Activated T-helper 1 cell treated with anti-CD3 and anti-CD28 coated beads, Interleukin-2, amount 50 U/mL, for 16 hours (primary cell): ENCODE data around the gene CACNA2D3.

ENCODE experiments used
- DNase-seq, 2 donors: peaks; one replicate each; pipeline ENCODE4 v3.0.0-alpha.2; 2020; ENCODE audit warnings: low read depth in 1 of 2, low spot score in 1 of 2

The CACNA2D3 gene

GRCh38 chr3:54660714-54661132 lies 538.4 kb downstream of the CACNA2D3 start:
- DNase-seq = no peak

GRCh38 chr3:54661151-54661550 lies 538.8 kb downstream of the CACNA2D3 start:
- DNase-seq = no peak

GRCh38 chr3:54663501-54664011 lies 541.2 kb downstream of the CACNA2D3 start:
- DNase-seq = no peak

- DNase-seq = no peak
Measured at GRCh38 chr3:54665016-54665600, 542.8 kb downstream of the CACNA2D3 start.

GRCh38 chr3:54668236-54668635 lies 545.9 kb downstream of the CACNA2D3 start:
- DNase-seq = no peak

GRCh38 chr3:54670201-54671000 lies 548.0 kb downstream of the CACNA2D3 start:
- DNase-seq = no peak

GRCh38 chr3:54671511-54671910 lies 549.2 kb downstream of the CACNA2D3 start:
- DNase-seq = no peak

- no peak for DNase-seq
Measured at GRCh38 chr3:54676087-54676486, 553.7 kb downstream of the CACNA2D3 start.

GRCh38 chr3:54681706-54682105 lies 559.4 kb downstream of the CACNA2D3 start:
- DNase-seq = no peak

GRCh38 chr3:54685213-54685612 lies 562.9 kb downstream of the CACNA2D3 start:
- DNase-seq = no peak

GRCh38 chr3:54691289-54691771 lies 569.0 kb downstream of the CACNA2D3 start:
- no peak for DNase-seq

GRCh38 chr3:54696313-54696712 lies 574.0 kb downstream of the CACNA2D3 start:
- DNase-seq = no peak

- no peak for DNase-seq
Measured at GRCh38 chr3:54698054-54698453, 575.7 kb downstream of the CACNA2D3 start.

- no peak for DNase-seq
Measured at GRCh38 chr3:54703923-54704322, 581.6 kb downstream of the CACNA2D3 start.

GRCh38 chr3:54705730-54706129 lies 583.4 kb downstream of the CACNA2D3 start:
- DNase-seq = no peak

- DNase-seq = no peak
Measured at GRCh38 chr3:54706738-54707137, 584.4 kb downstream of the CACNA2D3 start.

GRCh38 chr3:54709785-54710184 lies 587.4 kb downstream of the CACNA2D3 start:
- DNase-seq = no peak

- no peak for DNase-seq
Measured at GRCh38 chr3:54710954-54711353, 588.6 kb downstream of the CACNA2D3 start.

GRCh38 chr3:54712539-54712938 lies 590.2 kb downstream of the CACNA2D3 start:
- no peak for DNase-seq

- no peak for DNase-seq
Measured at GRCh38 chr3:54713031-54713430, 590.7 kb downstream of the CACNA2D3 start.

GRCh38 chr3:54713455-54713854 lies 591.1 kb downstream of the CACNA2D3 start:
- DNase-seq = no peak

- no peak for DNase-seq
Measured at GRCh38 chr3:54714035-54714434, 591.7 kb downstream of the CACNA2D3 start.
